ENCODE measurements around the gene SH3RF3.
"Not testable (repeated sequence)": the region's sequence is repeated elsewhere in the genome, so short reads cannot be mapped to it uniquely, and the experiment has no call there.

SH3RF3 gene

DNA sequence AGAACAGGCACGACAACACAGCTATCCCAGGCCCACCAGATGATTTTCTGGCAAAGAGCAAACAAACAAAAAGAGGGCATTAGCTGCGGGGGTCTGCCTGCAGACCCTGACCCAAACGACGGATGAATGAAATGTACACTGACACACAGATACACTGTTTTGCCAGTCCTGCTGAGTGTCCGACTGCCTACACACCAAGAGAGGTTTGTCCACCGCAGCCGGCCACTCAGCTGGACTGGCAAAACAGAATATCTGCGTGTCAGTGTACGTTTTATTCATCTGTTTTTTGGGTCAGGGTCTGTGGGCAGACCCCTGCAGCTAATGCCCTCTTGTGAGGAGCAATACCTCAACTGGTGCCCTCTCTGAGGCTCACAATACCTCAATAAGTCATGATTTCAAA is 10.7 kb upstream of the SH3RF3 start:
- DNase-seq (ENCODE audit: low spot score): no peak

GRCh38 chr2:109120166-109120565 is 8.8 kb upstream of the SH3RF3 start:
- no peak for DNase-seq (ENCODE audit: low spot score)

- not testable (repeated sequence) for DNase-seq (ENCODE audit: low spot score)
Observed at GRCh38 chr2:109120686-109121085, 8.3 kb upstream of the SH3RF3 start.

GRCh38 chr2:109123586-109124201 is 5.3 kb upstream of the SH3RF3 start:
- DNase-seq (ENCODE audit: low spot score): no peak

DNA sequence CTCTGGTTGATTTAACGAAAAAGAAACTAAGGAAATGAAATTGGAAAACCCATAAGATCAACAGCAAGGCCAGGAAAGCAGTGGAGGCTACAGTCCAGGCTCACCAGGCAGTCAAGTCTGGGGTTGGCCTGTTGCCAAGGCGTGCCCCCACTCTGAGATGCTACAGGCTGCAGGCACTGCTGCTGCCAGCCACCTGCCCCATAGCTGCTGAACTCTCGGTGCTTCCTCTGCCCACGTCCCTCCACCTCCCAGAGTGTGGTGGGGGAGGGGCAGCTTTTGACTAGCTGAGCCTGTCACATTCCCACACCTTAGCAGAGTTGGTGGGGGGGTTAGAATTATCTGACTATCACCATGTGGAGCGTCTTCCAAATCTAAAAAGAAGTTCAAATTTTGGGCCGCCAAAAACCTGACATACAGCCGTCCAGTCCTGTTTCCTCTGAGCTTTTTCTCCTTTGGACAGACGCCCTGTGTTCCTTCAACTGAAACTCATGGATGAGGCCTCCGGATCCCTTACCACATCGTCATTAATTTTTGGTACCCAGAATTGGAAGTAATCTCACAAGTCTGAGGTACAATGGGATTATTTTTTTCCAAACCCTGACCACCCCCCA is 3.9 kb upstream of the SH3RF3 start:
- DNase-seq (ENCODE audit: low spot score): no peak

DNA sequence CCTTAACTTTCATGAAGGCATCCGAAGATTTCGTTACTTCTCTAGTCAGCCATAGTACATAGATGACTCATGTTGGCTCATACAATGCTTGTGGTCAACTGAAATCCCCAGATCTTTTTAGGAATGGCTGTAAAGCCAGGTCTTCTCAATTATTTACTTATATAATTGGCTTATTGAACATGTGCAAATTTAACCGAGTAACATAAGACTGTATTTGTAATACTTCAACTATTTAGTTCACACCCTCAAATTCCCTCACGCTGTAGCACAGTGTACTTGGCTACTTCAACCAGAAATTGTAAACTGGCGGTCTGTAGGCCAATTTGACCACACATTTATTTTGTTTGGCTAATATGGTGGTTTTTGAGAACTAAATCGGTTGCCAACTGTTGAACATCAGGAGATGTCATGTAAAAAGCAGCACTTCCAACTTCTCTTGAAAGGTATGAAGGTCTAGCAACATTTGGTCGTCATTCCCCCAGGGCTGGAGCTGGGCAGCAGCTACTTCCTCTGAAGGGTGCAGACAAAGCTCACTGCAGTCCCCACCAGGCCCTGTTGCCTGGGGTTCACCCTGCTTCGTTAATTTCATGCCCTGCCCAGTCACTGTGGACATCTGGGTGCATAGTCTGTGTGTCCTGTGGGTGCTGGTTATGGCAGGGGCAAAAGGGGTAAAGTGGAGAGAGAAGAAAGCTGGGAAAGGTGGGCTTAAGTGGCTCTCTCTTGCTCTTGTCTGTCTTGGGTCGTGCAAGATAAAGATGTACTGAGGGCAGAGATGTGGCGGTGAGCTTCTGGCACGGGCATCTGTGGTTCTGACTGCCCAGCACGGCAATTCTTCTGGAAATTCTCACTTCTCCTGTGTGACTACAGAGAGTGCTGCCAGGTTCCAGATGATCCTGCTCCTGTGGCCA is 3.2 kb upstream of the SH3RF3 start:
- DNase-seq (ENCODE audit: low spot score): no peak

- no peak for DNase-seq (ENCODE audit: low spot score)
Observed at GRCh38 chr2:109126501-109126860, 2.5 kb upstream of the SH3RF3 start.

- no peak for DNase-seq (ENCODE audit: low spot score)
Observed at GRCh38 chr2:109127556-109127955, 1.4 kb upstream of the SH3RF3 start.

GRCh38 chr2:109128048-109128615 is 873 bp upstream of the SH3RF3 start:
- no peak for DNase-seq (ENCODE audit: low spot score)

DNA sequence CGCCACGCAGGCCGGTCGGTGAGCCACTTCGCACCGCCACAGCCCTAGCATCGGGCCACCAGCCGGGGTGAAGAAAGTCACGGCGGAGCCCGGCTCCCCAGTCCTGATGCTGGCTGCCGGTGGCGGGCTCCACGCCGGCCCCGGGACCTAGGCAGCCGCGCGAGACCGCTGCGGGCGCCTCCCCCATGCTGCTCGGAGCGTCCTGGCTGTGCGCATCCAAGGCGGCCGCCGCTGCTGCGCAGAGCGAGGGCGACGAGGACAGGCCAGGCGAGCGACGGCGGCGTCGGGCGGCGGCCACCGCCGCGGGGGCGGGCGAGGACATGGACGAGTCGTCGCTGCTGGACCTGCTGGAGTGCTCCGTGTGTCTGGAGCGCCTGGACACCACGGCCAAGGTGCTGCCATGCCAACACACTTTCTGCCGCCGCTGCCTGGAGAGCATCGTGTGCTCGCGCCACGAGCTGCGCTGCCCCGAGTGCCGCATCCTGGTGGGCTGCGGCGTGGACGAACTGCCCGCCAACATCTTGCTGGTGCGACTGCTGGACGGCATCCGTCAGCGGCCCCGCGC is 433 bp downstream of the SH3RF3 start:
- DNase-seq (ENCODE audit: low spot score): no peak

- DNase-seq (ENCODE audit: low spot score): no peak
Observed at GRCh38 chr2:109129921-109130722, 1.1 kb downstream of the SH3RF3 start.

DNA sequence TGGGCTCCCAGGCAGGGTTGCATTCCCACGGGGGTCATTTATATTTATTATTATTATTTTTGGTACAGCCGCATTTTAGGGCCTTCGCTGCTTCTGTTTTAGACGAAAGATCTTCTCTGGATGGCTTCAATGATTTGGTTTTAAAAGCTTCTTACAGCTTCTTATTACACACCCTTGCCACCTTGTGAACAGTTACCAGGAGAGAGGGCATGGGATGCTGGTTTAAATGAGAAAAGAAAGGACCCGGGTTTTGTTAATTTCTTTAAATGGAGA is 1.7 kb downstream of the SH3RF3 start:
- no peak for DNase-seq (ENCODE audit: low spot score)

- no peak for DNase-seq (ENCODE audit: low spot score)
Observed at GRCh38 chr2:109131777-109132176, 2.8 kb downstream of the SH3RF3 start.

GRCh38 chr2:109132626-109133025 is 3.6 kb downstream of the SH3RF3 start:
- DNase-seq (ENCODE audit: low spot score): no peak

GRCh38 chr2:109133746-109134145 is 4.7 kb downstream of the SH3RF3 start:
- no peak for DNase-seq (ENCODE audit: low spot score)

- DNase-seq (ENCODE audit: low spot score): no peak
Observed at GRCh38 chr2:109134741-109135358, 5.8 kb downstream of the SH3RF3 start.

GRCh38 chr2:109135359-109136197 is 6.6 kb downstream of the SH3RF3 start:
- no peak for DNase-seq (ENCODE audit: low spot score)

GRCh38 chr2:109136542-109136941 is 7.5 kb downstream of the SH3RF3 start:
- no peak for DNase-seq (ENCODE audit: low spot score)

DNA sequence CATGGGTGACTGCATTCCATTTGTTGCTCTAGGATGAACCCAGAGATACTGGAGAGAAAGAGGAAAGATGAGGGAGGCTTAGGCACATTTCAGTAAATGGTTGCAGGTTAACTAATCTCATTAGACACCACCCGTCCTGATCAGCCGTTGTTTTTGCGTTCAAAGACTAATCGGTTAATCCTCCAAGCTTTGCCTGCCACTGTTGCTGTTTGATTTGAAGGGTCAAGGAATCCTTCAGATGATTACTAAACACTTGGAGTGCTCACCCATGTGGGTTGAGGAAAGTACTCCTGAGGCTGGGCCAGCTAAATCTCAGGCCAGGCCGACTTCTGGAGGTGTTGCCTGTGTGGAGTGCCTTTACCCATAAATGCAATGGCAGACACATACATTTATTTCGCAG is 8.6 kb downstream of the SH3RF3 start:
- no peak for DNase-seq (ENCODE audit: low spot score)

DNA sequence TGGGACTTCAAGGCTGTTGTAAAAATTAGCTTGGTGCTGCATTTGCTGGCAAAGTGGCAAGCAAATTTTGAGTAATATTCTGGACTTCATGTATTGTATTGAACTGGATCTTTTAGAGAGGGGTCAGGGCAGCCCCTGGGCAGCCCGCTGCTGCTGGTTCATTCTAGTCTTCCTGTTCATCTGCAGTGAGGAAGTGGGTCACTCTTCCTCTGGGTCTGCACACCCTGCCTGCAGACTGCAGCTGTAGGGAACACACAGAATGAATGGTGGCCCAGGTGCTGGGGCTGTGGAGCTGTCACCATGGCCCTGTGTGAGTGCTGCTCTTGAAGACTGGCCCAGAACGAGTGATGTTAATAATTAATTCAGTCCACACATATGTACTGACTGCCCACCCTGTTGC is 9.4 kb downstream of the SH3RF3 start:
- DNase-seq (ENCODE audit: low spot score): no peak

DNA sequence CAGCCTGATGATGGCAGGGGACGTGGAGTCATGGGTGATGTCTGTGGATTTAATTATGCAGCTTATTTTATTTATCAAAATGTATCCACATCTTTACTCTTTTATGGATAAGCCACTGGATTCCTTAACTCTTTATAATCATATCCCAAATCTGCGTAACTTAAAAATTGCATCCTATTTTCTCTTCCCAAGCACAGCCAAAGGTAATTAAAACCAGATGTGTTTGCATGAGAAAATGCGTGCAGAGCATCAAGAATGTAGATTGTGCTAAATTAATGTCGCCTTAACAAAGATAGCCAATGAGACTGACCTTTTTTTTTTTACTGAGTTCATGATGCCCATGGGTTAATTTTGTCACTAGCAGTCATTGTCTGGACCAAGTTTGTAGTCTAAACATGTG is 10.0 kb downstream of the SH3RF3 start:
- no peak for DNase-seq (ENCODE audit: low spot score)
